IMR-90 (cell line): ENCODE results near the gene EEF2K. TPM values are rescaled to one million over a fixed set of nuclear protein-coding genes. Genes with fewer than 3 reads are reported as not detected.

Source experiments
- ATAC-seq: fragments of 200-7000 bp; cut with Tn5 transposase; 2 replicates; pipeline ENCODE4 v1.9.1; 2020; ENCODE audit warnings: low read depth, mild to moderate bottlenecking, moderate library complexity
- BruUV-seq: library from RNA; stranded (reverse); fragments of 400-500 nt; replicated peaks from 2 replicates; lab custom pipeline; 2021; lab: Mats Ljungman, UMichigan
- CTCF ChIA-PET: fragments of 300-600 bp; formaldehyde crosslinking; extraction: SDS; loops from one replicate; lab custom pipeline; 2021; ENCODE audit warnings: antibody characterized with exemption; lab: Yijun Ruan, JAX
- POLR2A ChIA-PET: fragments of 300-600 bp; sonication (Branson Sonifier 250); formaldehyde crosslinking; loops from one replicate; lab custom pipeline; 2022; ENCODE audit warnings: antibody characterized with exemption; ENCODE audit not compliant: unreplicated experiment; lab: Charles Lee
- DNase-seq: peaks from one replicate; pipeline ENCODE4 v3.0.0; 2013
- H2AFZ ChIP-seq: replicated peaks from 2 replicates; pipeline ENCODE3; 2013; ENCODE audit warnings: low read length, mild to moderate bottlenecking; ENCODE audit not compliant: poor library complexity
- H2AK5ac ChIP-seq: 2 replicates; pipeline ENCODE4 v1.6.1; 2013; ENCODE audit warnings: low read depth, low read length, inconsistent platforms
- H2AK9ac ChIP-seq: replicated peaks from 2 replicates; pipeline ENCODE3; 2013; ENCODE audit warnings: mild to moderate bottlenecking, low read depth, low read length, moderate library complexity; ENCODE audit not compliant: poor library complexity
- H2BK120ac ChIP-seq: 2 replicates; pipeline ENCODE4 v1.6.1; 2013; ENCODE audit warnings: low read depth, low read length, inconsistent platforms
- H2BK15ac ChIP-seq: 3 replicates; pipeline ENCODE4 v1.6.1; 2013; ENCODE audit warnings: low read depth, low read length, inconsistent platforms
- H2BK20ac ChIP-seq: 2 replicates; pipeline ENCODE4 v1.6.1; 2013; ENCODE audit warnings: low read depth, mild to moderate bottlenecking, inconsistent platforms, low read length, moderate library complexity
- H2BK5ac ChIP-seq: 2 replicates; pipeline ENCODE4 v1.6.1; 2013; ENCODE audit warnings: mild to moderate bottlenecking, low read depth, low read length, inconsistent platforms; ENCODE audit not compliant: poor library complexity, severe bottlenecking
- H3K14ac ChIP-seq: replicated peaks from 2 replicates; pipeline ENCODE4 v1.6.1; 2013; ENCODE audit warnings: low read depth, low read length, inconsistent platforms
- H3K18ac ChIP-seq: 2 replicates; pipeline ENCODE4 v1.6.1; 2013; ENCODE audit warnings: low read depth, low read length, control low read depth
- H3K23ac ChIP-seq: 2 replicates; pipeline ENCODE4 v1.6.1; 2013; ENCODE audit warnings: low read depth, low read length, inconsistent platforms
- H3K27ac ChIP-seq: 2 replicates; pipeline ENCODE4 v1.5.1; 2013; ENCODE audit warnings: mild to moderate bottlenecking, control low read depth, low read length; ENCODE audit not compliant: insufficient read depth
- H3K27me3 ChIP-seq: 2 replicates; pipeline ENCODE4 v1.6.1; 2013; ENCODE audit warnings: low read length; ENCODE audit not compliant: control insufficient read depth, insufficient read depth
- H3K36me3 ChIP-seq: 2 replicates; pipeline ENCODE4 v1.6.1; 2013; ENCODE audit warnings: low read length, mixed read lengths; ENCODE audit not compliant: control insufficient read depth, insufficient read depth
- H3K4ac ChIP-seq: 2 replicates; pipeline ENCODE4 v1.6.1; 2013; ENCODE audit warnings: low read depth, low read length, inconsistent platforms
- H3K4me1 ChIP-seq: 2 replicates; pipeline ENCODE4 v1.6.1; 2013; ENCODE audit warnings: low read length, mixed read lengths; ENCODE audit not compliant: control insufficient read depth, insufficient read depth
- H3K4me2 ChIP-seq: 2 replicates; pipeline ENCODE4 v1.6.1; 2013; ENCODE audit warnings: low read depth, mild to moderate bottlenecking, control low read depth, low read length, moderate library complexity
- H3K4me3 ChIP-seq: 2 replicates; pipeline ENCODE4 v1.5.1; 2013; ENCODE audit warnings: low read depth, mild to moderate bottlenecking, control low read depth, low read length, moderate library complexity; ENCODE audit not compliant: insufficient read depth
- H3K56ac ChIP-seq: 2 replicates; pipeline ENCODE4 v1.6.1; 2013; ENCODE audit warnings: low read length, inconsistent platforms; ENCODE audit not compliant: insufficient read depth; ENCODE audit errors: extremely low read depth
- H3K79me1 ChIP-seq, 2 experiments: 2 replicates each; pipeline ENCODE4 v1.6.1; 2013; ENCODE audit warnings: low read length in 2 of 2, inconsistent platforms in 1 of 2, low read depth in 1 of 2
- H3K9ac ChIP-seq: 2 replicates; pipeline ENCODE4 v1.6.1; 2013; ENCODE audit warnings: low read depth, low read length, control low read depth
- H3K9me1 ChIP-seq: 2 replicates; pipeline ENCODE4 v1.6.1; 2013; ENCODE audit warnings: low read length, inconsistent platforms; ENCODE audit not compliant: insufficient read depth
- H3K9me3 ChIP-seq: 2 replicates; pipeline ENCODE4 v1.6.1; 2013; ENCODE audit warnings: low read length; ENCODE audit not compliant: control insufficient read depth, insufficient read depth
- H4K20me1 ChIP-seq: 2 replicates; pipeline ENCODE4 v1.6.1; 2013; ENCODE audit warnings: low read length, inconsistent platforms; ENCODE audit not compliant: insufficient read depth
- H4K5ac ChIP-seq: 2 replicates; pipeline ENCODE4 v1.6.1; 2013; ENCODE audit warnings: mild to moderate bottlenecking, low read depth, low read length, control low read depth
- H4K8ac ChIP-seq, 2 experiments: 2 replicates each; pipeline ENCODE4 v1.6.1; 2013; ENCODE audit warnings: low read depth in 2 of 2, low read length in 2 of 2, control low read depth in 1 of 2, inconsistent platforms in 1 of 2
- H4K91ac ChIP-seq: 2 replicates; pipeline ENCODE4 v1.6.1; 2013; ENCODE audit warnings: low read depth, low read length, inconsistent platforms; ENCODE audit not compliant: insufficient read depth
- BHLHE40 ChIP-seq: fragments of 150-350 bp; IDR thresholded peaks from 2 replicates; pipeline ENCODE4 v1.6.1; 2016; ENCODE audit warnings: mild to moderate bottlenecking, low read depth, low read length
- CHD1 ChIP-seq: IDR thresholded peaks from 2 replicates; pipeline ENCODE4 v1.6.1; 2012; ENCODE audit warnings: low read depth, low read length, improper control_type of control experiment
- CTCF ChIP-seq: conservative IDR thresholded peaks from 2 replicates; pipeline ENCODE4 v1.5.1; 2012; ENCODE audit warnings: mild to moderate bottlenecking, low read depth, low read length, improper control_type of control experiment
- FOS ChIP-seq: fragments of 150-350 bp; IDR thresholded peaks from 2 replicates; pipeline ENCODE4 v1.6.1; 2016; ENCODE audit warnings: low read depth, low read length
- MAFK ChIP-seq: IDR thresholded peaks from 2 replicates; pipeline ENCODE4 v1.6.1; 2012; ENCODE audit warnings: low read depth, low read length, improper control_type of control experiment
- NFE2L2 ChIP-seq: fragments of 150-350 bp; IDR thresholded peaks from 2 replicates; pipeline ENCODE4 v1.6.1; 2016; ENCODE audit warnings: low read depth, mild to moderate bottlenecking, low read length
- POLR2A ChIP-seq: IDR thresholded peaks from 2 replicates; pipeline ENCODE4 v1.6.1; 2012; ENCODE audit warnings: mild to moderate bottlenecking, low read depth, low read length
- RAD21 ChIP-seq: IDR thresholded peaks from 2 replicates; pipeline ENCODE4 v1.6.1; 2012; ENCODE audit warnings: low read length, improper control_type of control experiment
- RFX5 ChIP-seq: IDR thresholded peaks from 2 replicates; pipeline ENCODE4 v1.8.0; 2012; ENCODE audit warnings: low read depth, mild to moderate bottlenecking, low read length, moderate library complexity
- SMC3 ChIP-seq: fragments of 150-350 bp; IDR thresholded peaks from 2 replicates; pipeline ENCODE4 v1.6.1; 2016; ENCODE audit warnings: low read depth, mild to moderate bottlenecking, antibody characterized with exemption, low read length, moderate library complexity
- USF2 ChIP-seq: fragments of 150-350 bp; IDR thresholded peaks from 2 replicates; pipeline ENCODE4 v1.6.1; 2017; ENCODE audit warnings: mild to moderate bottlenecking, antibody characterized with exemption, low read length, low read depth
- WGBS, 2 experiments: methylation state at CpG; one replicate each; pipeline versions ENCODE4 v1.1.5 to v1.1.7; 2013; ENCODE audit warnings: missing lambda C conversion rate in 2 of 2; ENCODE audit not compliant: insufficient read length in 1 of 2; ENCODE audit errors: extremely low coverage in 2 of 2; 5-methylcytosine and 5-hydroxymethylcytosine counted together
- dilution Hi-C: fragments of 300-500 bp; cut with HindIII; formaldehyde crosslinking; loops from one replicate; pipeline ENCODE4 v1.14.3; 2018; ENCODE audit warnings: low sequenced_read_pairs; ENCODE audit not compliant: unreplicated experiment
- in situ Hi-C: fragments of 300-500 bp; cut with MboI; formaldehyde crosslinking; loops from 3 replicates; pipeline ENCODE4 v1.14.3; 2019; ENCODE audit warnings: low sequenced_read_pairs, inconsistent platforms, mixed read lengths
- intact Hi-C: fragments of 100-400 bp; cut with micrococcal nuclease; formaldehyde crosslinking; loops from 2 replicates; pipeline ENCODE4 v1.10.0; 2022
- polyA plus RNA-seq, 3 experiments: library from polyadenylated mRNA; depleted of rRNA; stranded (reverse); fragments of >200 nt; gene quantifications; 2 replicates each; pipeline ENCODE4 v1.2.3, GENCODE V29; 2012; ENCODE audit warnings: low replicate concordance in 1 of 3
- total RNA-seq: library from RNA; depleted of rRNA; stranded (reverse); fragments of >200 nt; gene quantifications from 2 replicates; pipeline ENCODE4 v1.2.3, GENCODE V29; 2012

The EEF2K gene
- total and polyA plus RNA-seq, 2 of the 4 experiments (the other 2 are of a cell fraction): 9.7 to 16.5 TPM

GRCh38 chr16:22304411-22304810, 98.3 kb downstream of the EEF2K start:
- H3K27me3 ChIP-seq: no peaks in the 10 kb centered on the region
- no peak overlapping the region for H3K23ac ChIP-seq
- peaks cover 2% of the 10 kb centered on the region; the same call in 1 of the 2 replicates for H3K4me1 ChIP-seq
- no peak overlapping the region for H3K4ac ChIP-seq
- peaks cover 13 to 69% of the 10 kb centered on the region in 2 experiments for H3K79me1 ChIP-seq
- no peak overlapping the region for H4K5ac ChIP-seq
- H3K18ac ChIP-seq: no peak overlapping the region
- H2AK9ac ChIP-seq: no peak overlapping the region
- H4K20me1 ChIP-seq: peaks cover 41% of the 10 kb centered on the region
- no peak overlapping the region for H4K8ac ChIP-seq
- POLR2A ChIA-PET: no interaction called here
- no TSS peak for BruUV-seq
- no peaks in the 10 kb centered on the region for H3K9me3 ChIP-seq
- no peak overlapping the region for H3K4me3 ChIP-seq
- DNase-seq (no peak), ATAC-seq (no peak)
- intact Hi-C loops: no loop called here
- TF ChIP-seq USF2: no peak
- no peak for TF ChIP-seq RFX5
- no peak for TF ChIP-seq SMC3
- TF ChIP-seq POLR2A: no peak
- no peak for TF ChIP-seq CTCF
- TF ChIP-seq MAFK: no peak
- no peak for TF ChIP-seq CHD1
- TF ChIP-seq FOS: no peak
- no peak for TF ChIP-seq RAD21
- TF ChIP-seq NFE2L2: no peak
- TF ChIP-seq BHLHE40: no peak
- H3K4me2 ChIP-seq: no peak overlapping the region
- H3K56ac ChIP-seq: no peak overlapping the region
- H3K36me3 ChIP-seq: peaks cover 38% of the 10 kb centered on the region
- peaks cover 2% of the 10 kb centered on the region; the same call in 1 of the 2 replicates for H3K9me1 ChIP-seq
- no peak overlapping the region for H3K9ac ChIP-seq
- H2BK20ac ChIP-seq: no peak overlapping the region
- CTCF ChIA-PET: no interaction called here
- H2BK15ac ChIP-seq: no peak overlapping the region
- 100% methylated on average over 2 of the region's 4 CpGs; no CpG with 5 or more reads in 1 of the 2 experiments for WGBS, 2 experiments
- H3K14ac ChIP-seq: no peak overlapping the region
- dilution Hi-C loops: no loop called here
- no peak overlapping the region for H3K27ac ChIP-seq
- H2BK120ac ChIP-seq: no peak overlapping the region
- in situ Hi-C loops: no loop called here
- H2BK5ac ChIP-seq: no peak overlapping the region
- no peak overlapping the region for H4K91ac ChIP-seq
- no peak overlapping the region for H2AK5ac ChIP-seq
- H2AFZ ChIP-seq: no peak overlapping the region
